ENCODE measurements around the gene CBS.
"Not testable (repeated sequence)": the region's sequence is repeated elsewhere in the genome, so short reads cannot be mapped to it uniquely, and the experiment has no call there.

CBS gene

DNA sequence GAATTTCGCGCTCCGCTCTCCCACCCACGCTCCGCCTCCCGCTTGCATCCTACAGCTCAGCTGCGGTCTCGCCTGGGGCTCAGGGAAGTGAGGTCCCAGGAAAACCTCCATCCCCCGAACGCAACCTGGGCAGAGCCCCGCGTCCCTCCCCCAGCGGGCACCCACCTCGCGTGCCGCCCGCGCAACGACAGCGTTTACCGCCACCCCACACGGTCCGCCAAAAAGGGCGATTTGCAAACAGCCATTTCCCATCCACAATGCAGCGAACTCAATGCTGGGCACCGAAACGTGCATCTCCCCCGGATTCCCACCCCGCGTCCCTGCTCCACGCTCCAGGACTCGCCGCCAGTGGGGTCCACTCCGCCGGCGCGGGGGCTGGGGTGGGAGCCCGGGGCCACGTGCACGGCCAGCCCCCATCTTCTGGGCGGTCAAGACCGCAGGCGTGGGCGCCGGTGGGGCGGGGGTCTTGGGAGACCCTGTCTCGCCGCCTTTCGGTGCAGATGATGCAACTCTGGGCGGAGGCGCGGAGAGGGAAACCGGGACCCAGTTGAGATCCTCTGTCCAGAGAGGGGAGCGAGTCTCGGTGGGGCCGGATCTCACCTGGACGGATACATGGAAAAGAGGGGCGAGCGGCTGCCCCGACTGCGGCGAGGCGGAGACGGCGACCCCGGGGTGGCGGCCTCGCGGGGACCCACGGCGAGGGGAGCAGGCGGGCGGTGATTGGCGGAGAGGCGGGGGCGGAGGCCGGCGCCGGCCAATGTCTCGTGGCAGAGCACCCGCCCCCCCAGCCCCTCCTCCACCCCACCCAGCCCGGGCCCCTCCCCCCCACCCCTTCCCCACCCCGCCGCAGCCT is at the start of gene CBS:
Gene CBS (minus strand): TSS at position 666 of the 853 bp plus-strand sequence. CDS start 3,642 bp downstream, outside the sequence.
- not testable (repeated sequence) for H3K27ac ChIP-seq

DNA sequence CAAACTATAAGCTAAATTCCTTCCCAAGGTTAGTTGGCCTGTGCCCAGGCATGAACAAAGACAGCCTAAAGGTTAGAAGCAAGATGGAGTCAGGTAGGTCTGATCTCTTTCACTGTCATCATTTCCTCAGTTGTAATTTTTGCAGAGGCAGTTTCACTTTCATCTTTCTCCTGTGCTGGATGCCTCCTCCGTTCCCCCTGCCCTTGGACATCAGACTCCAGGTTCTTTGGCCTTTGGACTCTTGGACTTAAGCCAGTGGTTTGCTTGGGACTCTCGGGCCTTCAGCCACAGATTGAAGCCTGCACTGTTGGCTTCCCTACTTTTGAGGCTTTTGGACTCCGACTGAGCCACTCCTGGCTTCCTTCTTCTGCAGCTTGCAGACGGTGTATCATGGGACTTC is 40.3 kb upstream of the CBS start:
- not testable (repeated sequence) for H3K27ac ChIP-seq

DNA sequence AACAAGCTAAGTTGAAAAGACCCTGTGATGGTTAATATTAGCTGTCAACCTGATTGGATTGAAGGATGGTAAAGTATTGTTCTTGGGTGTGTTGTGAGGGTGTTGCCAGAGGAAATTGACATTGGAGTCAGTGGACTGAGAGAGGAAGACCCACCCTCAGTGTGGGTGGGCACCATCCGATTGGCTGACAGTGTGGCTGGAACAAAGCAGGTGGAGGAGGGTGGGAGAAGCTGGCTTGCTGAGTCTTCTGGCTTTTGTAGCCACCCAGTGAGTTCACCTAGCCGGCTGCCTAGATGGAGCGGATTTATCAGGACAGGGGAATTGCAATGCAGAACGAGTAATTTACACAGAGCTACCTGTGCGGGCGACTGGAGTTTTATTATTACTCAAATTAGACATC is 38.8 kb upstream of the CBS start:
- H3K27ac ChIP-seq, result not testable (repeated sequence)

DNA sequence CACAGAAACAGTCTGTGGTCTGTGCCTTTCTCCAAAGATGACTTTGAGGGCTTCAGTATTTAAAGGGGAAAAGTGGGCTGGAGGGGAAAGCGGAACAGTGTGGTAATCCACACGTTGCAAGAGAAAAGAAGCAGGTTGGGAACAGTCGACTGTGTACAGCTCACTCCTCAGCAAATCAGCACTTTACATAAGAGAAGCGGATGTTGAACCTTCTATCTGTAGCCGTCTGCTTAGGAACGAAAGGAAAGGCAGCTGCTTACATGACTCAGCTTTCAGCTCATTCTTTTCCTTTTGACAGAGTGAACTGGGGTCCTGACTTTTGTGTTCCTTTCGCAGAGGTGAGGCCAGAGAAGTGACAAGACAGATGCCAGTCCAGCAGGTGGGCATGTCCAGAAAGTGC is 33.4 kb upstream of the CBS start:
- H3K27ac ChIP-seq, result not testable (repeated sequence)

DNA sequence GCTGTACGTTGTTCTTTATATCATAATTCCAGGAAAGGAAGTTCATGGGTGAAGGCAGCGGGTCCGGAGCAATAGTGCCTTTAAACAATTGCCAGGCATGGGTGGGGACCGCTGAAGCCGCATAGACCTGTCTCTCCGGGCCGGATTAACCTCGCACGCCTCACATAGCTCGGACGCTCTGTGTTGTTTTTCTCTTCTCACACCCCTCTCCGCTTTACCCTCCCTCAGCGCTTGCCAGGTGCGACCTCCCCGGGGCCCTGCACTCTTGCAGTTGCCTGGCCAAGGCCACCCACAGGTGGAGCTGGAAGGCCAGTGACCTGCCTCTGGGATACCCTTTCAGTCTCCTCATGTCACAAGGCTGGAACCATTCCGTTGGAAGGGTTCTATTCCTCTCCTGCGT is 32.5 kb upstream of the CBS start:
- H3K27ac ChIP-seq, result not testable (repeated sequence)

DNA sequence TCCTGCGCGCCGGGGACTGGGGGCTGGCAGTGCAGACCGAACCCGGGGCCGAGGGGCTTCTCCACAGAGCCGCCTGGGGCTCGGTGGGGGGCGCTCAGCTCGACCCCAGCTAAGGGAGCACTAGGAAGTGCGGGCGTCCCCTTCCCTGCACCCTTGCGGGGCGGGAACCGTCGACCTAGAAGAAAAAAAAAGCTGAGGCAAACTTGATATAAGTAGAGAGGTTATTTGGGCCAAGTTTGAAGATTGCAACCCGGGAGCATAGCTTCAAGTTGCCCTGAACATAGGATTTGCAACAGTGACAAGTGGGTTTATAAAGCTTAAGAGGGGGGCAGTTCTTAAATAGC is 32.1 kb upstream of the CBS start:
- not testable (repeated sequence) for H3K27ac ChIP-seq

DNA sequence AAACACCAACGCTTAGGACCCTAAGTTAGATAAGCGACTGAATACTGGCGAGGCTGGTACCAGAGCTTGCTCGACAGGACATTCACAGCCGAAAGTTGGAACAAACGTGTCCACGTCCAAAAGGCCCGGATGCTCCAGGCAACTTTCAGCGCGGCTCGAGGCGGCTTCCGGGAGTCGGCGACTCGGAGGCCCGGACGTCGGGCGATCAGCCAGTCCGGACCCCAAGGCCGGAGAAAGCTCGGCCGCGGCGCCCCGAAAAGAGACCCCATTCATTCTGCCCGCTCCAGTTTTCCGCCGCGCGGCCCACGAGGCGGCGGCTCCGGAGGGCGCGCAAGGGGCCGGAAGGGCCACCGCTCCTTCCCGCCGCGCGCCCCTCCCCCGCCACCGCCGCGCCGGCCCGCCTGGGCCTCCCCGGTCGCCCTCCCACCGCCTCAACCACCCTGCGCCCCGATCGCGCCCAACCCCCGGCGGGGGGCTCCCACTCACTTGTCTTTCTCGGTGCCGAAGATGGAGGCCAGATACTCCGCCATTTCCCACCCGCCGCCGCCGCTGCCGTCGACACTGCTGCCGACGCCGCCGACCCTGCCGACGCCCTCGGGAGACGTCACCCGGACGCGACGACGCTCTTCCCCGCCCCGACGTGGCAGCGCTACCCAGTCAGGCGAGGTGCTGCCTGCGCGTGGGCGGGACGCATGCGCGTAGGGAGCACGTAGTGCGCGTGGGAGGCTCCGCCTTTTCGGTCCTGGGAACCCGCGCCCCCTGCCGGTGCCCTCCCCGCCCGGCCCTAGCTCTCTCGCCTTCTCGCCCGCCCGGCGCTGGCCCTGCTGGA is 31.5 kb upstream of the CBS start, which contains the start of gene U2AF1:
Gene U2AF1 (minus strand): TSS at position 606 of the 829 bp plus-strand sequence. CDS start 76 bp downstream, at position 530.
- H3K27ac ChIP-seq, result peak within 1 kb of the TSS; percentile 58

DNA sequence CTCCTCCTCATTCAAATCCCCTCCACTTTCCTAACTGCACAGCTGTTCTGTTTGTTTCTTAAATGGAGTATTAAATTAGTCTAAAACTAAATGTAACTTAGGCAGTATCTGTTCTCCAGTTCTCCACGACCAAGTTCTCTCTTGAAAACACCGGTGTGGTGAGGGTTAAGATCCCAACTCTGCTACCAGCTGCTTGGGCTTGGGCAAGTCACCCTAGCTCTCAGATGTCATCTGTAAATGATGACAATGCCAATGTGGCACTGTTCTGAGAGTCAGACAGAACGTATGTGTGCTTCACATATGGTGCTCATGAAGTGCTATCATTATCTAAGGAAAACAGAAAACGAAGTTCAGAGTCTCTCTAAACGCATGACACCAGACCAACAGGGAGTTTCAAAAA is 29.0 kb upstream of the CBS start:
- not testable (repeated sequence) for H3K27ac ChIP-seq

DNA sequence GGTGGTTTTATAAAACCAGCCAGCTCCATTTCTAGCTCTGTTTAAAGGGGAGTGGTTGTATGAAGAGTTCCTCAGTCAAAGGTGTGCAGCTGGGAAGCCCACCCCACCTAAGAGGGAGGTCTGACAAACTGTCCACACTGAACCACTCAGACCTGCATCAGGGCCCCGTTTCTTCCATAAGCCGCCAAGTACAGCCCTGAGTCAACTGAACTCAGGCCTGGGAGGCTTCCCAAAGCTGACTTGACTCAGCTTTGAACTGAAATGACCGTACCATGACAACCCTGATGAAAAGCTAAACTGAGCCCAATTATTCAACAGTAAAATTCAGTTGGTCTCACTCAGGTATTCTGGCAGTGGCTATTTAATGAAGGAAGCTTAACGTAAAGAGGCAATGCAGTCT is 26.6 kb upstream of the CBS start:
- H3K27ac ChIP-seq, result not testable (repeated sequence)

DNA sequence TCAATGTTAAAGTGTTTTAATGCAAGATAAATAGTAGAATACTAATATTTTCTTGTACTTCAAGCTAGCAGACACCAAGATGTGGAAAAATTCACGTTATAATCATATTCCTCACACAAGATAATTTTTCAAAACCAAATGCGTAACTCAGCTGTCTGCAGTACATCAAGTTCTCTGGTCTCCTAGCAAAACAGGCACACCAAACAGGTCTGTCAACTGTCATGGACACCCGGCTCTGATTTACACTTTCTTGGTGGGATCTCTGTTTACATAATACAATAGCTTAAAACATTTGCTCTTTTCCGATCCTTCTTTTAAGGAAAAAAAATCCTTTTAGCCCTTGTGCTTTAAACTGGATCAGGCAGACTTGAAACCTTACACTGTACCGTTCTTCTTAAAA is 26.0 kb upstream of the CBS start:
- not testable (repeated sequence) for H3K27ac ChIP-seq

DNA sequence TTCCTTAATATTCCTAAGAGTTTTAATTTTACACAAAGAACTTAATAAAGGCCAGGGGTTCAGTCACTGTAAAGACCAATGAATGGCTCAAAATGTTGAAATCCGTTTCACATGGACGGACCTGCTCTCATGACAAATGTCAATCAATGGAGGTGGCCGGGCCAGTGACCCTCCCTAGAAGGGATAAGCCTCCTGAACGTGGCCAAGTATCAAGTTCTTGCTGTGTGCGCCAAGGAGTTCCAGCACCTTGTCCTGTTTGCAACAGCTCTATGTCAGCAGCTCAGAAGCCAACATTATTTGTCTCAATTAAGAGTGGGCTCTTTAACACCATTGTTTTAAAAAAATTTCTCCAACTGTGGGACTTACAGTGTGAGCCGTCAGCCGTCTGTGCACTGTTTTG is 25.4 kb upstream of the CBS start:
- H3K27ac ChIP-seq, result not testable (repeated sequence)

DNA sequence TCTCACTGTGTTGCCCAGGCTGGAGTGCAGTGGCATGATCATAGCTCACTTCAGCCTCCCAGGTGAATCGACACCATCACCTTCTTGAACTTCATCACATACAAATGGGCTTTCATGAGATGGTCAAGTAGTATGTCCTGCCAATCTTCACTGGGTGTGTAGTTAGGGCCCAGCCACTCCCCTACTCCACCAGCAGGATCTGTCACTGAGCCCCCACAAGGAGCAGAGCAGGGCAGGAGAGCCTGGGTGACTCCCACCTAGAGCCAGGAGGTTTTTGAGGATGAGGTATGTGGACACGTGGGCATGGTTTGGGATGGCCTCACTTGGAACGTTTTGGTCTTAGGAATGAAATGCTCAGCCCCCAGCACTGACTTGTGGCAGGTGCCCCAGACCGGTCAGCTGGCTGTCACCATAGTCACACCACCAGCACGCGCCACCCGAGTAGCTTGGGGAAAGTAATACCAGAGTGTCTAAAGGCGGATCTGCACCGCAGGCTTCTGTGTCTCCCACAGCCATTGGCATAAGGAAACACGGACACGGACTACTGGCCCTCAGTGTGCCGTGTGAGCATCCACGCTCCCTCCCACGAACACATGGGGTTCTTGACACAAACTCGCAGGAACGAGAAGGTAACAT is 16.5 kb upstream of the CBS start:
- H3K27ac ChIP-seq, result not testable (repeated sequence)

DNA sequence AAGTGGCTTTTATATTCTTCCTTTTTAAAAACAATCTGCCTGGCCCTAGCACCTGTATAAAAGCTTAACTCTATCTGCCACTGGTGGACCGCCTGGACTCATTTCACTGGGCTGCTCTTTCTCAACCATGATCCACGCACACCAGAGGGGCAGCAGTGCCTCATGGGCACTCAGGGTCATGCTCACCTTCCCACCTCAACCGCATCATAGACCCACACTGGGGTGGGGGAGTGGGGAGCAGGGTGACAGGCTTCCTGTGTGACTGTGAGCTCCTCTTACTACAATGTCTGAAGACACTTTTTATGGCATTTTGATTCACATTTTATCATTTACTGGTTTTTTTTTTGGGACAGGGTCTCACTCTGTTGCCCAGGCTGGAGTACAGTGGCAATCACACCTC is 15.3 kb upstream of the CBS start:
- H3K27ac ChIP-seq, result not testable (repeated sequence)

DNA sequence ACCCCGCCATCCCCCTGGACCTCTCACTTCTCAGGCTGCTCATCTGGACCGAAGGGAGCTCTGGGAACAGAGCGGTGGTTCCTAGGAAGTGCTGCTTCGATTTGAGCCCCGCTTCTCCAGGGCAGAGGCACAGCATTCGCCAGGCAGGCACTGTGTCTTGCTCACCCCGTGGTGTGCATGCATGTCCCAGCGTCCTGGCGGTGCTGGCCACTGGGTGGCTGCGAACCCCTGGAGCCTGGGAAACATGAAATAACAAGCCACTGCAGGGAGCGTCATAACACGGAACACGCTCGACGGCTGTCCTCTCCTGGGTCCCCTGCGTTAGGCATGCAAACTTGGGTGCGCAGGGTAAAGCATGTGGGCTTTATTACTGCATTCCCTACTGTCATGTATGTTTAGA is 13.8 kb upstream of the CBS start:
- not testable (repeated sequence) for H3K27ac ChIP-seq

DNA sequence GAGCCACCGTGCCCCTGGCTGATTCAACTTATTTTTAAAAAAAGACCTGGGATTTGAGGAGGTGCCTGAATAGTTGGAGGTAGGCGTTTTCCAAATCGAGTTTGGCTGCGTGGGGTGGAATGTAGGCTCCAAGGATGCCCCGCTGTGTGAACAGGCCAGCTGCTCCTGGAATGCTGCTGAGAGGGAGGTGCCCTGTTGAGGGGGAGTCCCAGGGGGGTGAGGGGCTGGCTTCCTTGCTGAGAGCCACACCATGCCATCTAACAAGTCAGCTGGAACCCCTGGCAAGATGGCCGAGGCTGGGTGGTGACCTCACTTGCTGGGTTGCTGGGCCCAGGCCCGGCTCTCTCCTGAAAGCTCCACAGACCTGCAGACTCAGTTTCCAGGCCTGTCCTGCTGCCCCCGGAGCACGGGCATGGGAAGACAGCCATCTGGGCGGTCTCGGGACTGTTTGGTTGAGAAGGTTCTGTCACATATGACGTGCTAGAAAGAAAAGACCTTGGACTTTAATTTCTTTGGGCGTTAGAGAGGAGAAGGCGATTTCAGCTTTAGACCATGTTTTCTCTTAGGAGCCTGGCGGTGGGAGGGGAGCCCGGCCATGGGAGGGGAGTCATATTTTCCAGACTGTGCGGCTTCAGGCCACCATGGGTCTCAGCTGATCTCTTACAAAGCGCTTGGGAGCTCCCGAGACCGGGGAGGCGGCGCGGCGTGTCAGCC is 7.1 kb upstream of the CBS start:
- not testable (repeated sequence) for H3K27ac ChIP-seq

DNA sequence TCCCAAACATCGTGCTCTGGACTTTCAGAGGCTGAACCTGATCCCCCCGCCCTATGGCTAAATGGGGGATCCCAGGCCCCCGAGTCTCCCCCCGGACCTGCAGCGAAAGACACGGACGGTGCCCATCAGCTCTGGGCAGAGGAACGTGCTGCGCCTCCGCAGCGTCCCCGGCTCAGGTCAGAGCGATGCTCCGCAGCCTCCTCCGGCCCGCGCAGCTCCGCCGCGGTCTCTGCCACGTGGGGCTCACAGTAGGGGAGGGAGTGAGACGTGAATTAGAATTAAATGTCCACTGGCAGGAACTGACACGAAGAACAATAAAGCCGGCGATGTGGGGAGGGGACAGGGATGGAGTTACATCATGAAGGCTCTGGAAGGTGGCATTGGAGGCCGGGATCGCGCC is 1.0 kb upstream of the CBS start:
- H3K27ac ChIP-seq, result not testable (repeated sequence)

DNA sequence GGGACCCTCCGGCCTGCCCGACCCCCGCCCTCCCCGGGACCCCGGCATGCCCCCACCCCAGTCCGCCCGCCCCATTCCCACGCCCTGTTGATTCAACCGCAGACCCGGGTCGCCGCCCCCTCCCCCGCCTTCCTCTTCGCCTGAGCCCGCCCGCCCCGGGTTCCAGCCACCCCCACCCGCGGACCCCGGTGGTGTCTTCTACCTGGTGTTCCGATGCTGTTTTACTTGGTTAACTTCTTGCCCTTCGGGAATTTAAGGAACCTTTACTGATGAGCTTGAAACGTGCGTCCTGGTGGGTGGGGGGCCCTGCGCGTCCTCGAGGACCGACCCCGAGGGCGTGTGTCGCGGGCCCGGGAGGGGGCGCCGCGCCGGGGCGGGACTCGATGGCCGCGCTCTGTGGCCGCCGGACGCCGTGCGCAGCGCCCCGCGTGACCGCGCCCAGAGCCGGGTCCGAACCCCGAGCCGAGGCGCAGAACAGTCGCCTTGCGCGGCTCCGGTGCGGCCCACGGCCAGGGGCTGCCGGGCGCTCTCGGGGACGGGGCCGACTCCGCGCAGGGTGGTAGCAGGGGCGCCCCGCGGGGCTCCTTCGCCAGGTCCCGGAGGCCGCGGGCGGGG is 495 bp upstream of the CBS start:
- H3K27ac ChIP-seq, result not testable (repeated sequence)

DNA sequence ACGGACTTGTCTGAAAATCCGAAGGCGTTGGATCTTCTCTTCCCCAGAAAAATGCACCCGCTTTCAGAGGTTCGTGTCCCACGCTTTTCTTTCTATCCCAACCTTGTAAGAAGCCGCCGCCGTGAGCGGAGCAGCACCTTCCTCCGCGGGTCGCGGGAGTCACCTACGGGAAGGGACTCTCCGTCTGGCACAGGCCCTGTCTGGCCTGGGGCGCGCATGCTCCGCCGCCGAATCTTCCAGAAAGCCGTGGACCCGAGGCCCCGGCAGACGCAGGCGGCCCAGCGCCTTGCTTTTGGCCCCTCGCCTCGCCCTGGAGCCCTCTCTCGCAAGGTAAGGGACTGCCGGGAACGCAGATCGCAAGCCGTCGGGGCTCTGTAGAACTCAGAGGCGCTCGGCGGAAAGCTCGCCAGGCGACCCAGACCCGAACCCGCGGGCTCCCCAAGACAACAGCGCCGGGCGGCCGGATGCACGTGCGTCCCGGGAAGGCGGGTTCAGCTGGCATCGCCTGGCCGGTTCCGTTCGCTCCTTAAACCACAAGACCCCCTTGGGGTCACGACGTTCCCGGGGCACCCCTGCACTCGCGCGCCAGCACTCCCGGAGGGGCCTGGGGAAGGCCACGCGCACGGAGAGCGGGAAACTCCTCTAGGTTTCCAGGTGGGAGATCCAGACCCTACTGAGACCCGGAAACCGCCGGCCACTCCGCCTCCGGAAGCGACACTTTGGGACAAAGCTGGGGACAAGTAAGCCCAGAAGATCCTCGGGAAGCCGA is 1.1 kb downstream of the CBS start:
- not testable (repeated sequence) for H3K27ac ChIP-seq

DNA sequence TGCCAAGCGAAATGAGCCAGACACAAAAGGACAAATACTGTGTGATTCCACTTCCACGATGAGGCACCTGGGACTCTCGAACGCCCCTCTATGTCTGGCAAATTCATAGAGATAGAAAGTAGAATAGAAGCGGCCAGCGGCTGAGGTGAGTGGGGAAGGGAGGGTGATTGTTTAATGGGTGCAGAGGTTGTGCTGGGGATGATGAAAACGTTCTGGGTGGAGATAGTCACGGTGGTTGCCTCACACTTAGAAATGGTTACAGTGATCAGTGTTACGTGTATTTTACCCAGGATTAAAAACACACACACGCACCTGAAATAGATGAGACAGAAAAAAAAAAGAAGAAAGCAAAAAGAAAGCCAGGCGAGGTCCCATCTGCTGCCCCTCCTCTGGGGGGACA is 2.9 kb downstream of the CBS start:
- not testable (repeated sequence) for H3K27ac ChIP-seq

DNA sequence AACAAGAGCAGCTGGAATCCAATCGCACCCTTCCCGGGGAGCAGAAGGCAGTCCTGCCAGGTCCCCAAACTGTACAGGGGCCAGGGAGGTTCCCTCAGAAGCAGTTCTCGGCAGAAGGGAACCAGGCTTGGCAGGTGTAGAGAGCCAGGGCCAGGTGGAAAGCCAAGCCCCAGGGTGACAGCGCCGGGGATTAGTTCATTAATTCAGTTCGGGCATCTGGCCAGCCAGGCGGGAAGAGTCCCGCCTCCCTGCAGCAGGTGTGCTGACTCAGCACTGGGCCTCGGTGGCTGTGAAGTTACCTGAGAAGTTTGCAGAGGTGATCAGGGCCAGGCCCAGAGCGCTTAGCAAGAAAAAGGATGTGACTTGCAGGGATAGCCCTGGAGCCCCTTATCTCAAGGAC is 6.0 kb downstream of the CBS start:
- not testable (repeated sequence) for H3K27ac ChIP-seq

DNA sequence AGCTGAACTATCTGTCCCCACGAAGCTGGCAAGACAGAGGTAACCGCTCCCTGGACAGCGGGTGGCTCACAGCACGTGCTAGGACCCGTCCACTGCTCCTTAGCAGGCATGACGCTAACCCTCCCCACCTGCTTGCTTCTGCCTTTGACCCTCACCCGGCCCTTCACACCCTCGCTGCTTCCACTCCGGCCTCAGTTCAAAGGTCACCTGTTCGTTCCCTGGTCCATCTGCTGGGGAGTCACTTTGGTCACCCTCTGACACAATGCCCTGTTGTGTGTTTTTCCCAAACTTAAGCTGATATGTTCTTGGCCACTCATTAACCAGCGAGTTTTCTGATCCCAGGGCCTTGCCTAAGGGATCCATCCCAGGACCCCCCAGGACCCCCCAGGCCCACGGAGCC is 7.6 kb downstream of the CBS start:
- H3K27ac ChIP-seq, result not testable (repeated sequence)

Data from C4-2B (cell line).